KMS-11 (cell line): Measurements from ENCODE around the gene DISC1.

Experiments
- H2AFZ ChIP-seq: fragments of 200-600 bp; sonication (generic); 2 replicates; pipeline ENCODE4 v1.6.1; 2016; ENCODE audit warnings: antibody characterized with exemption, mixed run types, low read depth
- H3K27ac ChIP-seq: fragments of 200-600 bp; sonication (generic); 2 replicates; pipeline ENCODE4 v1.6.1; 2016; ENCODE audit warnings: mild to moderate bottlenecking, mixed run types
- H3K27me3 ChIP-seq: fragments of 200-600 bp; sonication (generic); 2 replicates; pipeline ENCODE4 v1.6.1; 2017; ENCODE audit warnings: mild to moderate bottlenecking, low read depth, mixed run types, moderate library complexity; ENCODE audit not compliant: insufficient read depth
- H3K36me3 ChIP-seq: fragments of 200-600 bp; sonication (generic); 2 replicates; pipeline ENCODE4 v1.6.1; 2017; ENCODE audit warnings: mild to moderate bottlenecking, mixed run types; ENCODE audit not compliant: insufficient read depth
- H3K4me1 ChIP-seq: fragments of 200-600 bp; sonication (generic); 2 replicates; pipeline ENCODE4 v1.6.1; 2016; ENCODE audit warnings: mild to moderate bottlenecking, low read depth, mixed run types; ENCODE audit not compliant: poor library complexity, severe bottlenecking
- H3K4me2 ChIP-seq: fragments of 200-600 bp; sonication (generic); 2 replicates; pipeline ENCODE4 v1.7.0; 2016; ENCODE audit warnings: mild to moderate bottlenecking, mixed run types
- H3K4me3 ChIP-seq: fragments of 200-600 bp; sonication (generic); IDR thresholded peaks from 2 replicates; pipeline ENCODE4 v1.6.1; 2017; ENCODE audit warnings: low read depth, low read length, mixed read lengths; ENCODE audit not compliant: insufficient read depth
- H3K79me2 ChIP-seq: fragments of 200-600 bp; sonication (generic); 2 replicates; pipeline ENCODE4 v1.6.1; 2016; ENCODE audit warnings: low read depth, mixed run types; ENCODE audit not compliant: insufficient read depth
- H3K9ac ChIP-seq: fragments of 200-600 bp; sonication (generic); 2 replicates; pipeline ENCODE4 v1.6.1; 2016; ENCODE audit warnings: mild to moderate bottlenecking, mixed run types
- H4K20me1 ChIP-seq: fragments of 200-600 bp; sonication (generic); 2 replicates; pipeline ENCODE4 v1.6.1; 2016; ENCODE audit warnings: mild to moderate bottlenecking, mixed run types; ENCODE audit not compliant: insufficient read depth
- CTCF ChIP-seq: fragments of 200-600 bp; sonication (generic); conservative IDR thresholded peaks from 2 replicates; pipeline ENCODE4 v1.6.1; 2017; ENCODE audit warnings: low read depth, mild to moderate bottlenecking, antibody characterized with exemption, low read length, moderate library complexity, mixed read lengths

DISC1 gene

GRCh38 chr1:231814021-231814420, 187.4 kb downstream of the DISC1 start:
- Histone ChIP-seq H3K27me3 (no peaks in the 10 kb centered on the region), H3K4me2 (no peak overlapping the region), H3K36me3 (no peaks in the 10 kb centered on the region), H3K4me1 (no peaks in the 10 kb centered on the region), H3K4me3 (no peak overlapping the region), H3K27ac (no peak overlapping the region), H4K20me1 (no peaks in the 10 kb centered on the region), H3K9ac (no peak overlapping the region), H2AFZ (no peak overlapping the region), H3K79me2 (no peaks in the 10 kb centered on the region)
- TF ChIP-seq CTCF = no peak

- Histone ChIP-seq H3K27me3 (no peaks in the 10 kb centered on the region), H3K4me1 (no peaks in the 10 kb centered on the region), H3K4me3 (no peak overlapping the region), H3K9ac (no peak overlapping the region), H3K79me2 (no peaks in the 10 kb centered on the region), H3K36me3 (no peaks in the 10 kb centered on the region), H2AFZ (no peak overlapping the region), H4K20me1 (no peaks in the 10 kb centered on the region), H3K27ac (no peak overlapping the region), H3K4me2 (no peak overlapping the region)
- TF ChIP-seq CTCF = no peak
Measured at GRCh38 chr1:231814521-231814920, 187.9 kb downstream of the DISC1 start.

GRCh38 chr1:231817801-231818200, 191.2 kb downstream of the DISC1 start:
- Histone ChIP-seq H3K27me3 (no peaks in the 10 kb centered on the region), H3K36me3 (no peaks in the 10 kb centered on the region), H3K79me2 (no peaks in the 10 kb centered on the region), H3K4me3 (no peak overlapping the region), H4K20me1 (no peaks in the 10 kb centered on the region), H3K27ac (no peak overlapping the region), H3K4me1 (no peaks in the 10 kb centered on the region), H2AFZ (no peak overlapping the region), H3K9ac (no peak overlapping the region), H3K4me2 (no peak overlapping the region)
- no peak for TF ChIP-seq CTCF

DNA sequence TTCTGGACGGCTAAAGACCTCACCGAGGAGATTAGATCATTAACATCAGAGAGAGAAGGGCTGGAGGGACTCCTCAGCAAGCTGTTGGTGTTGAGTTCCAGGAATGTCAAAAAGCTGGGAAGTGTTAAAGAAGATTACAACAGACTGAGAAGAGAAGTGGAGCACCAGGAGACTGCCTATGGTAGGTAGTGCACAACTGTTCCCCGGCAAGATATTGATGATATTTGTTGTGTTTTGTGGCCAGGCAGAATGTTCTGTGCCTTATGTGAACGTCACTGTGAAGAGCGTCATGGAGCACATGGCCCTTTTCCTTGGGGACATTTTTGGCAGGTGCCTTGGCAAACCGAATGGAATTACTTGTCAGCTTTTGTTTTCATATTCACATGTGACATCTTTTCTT, 191.7 kb downstream of the DISC1 start:
- Histone ChIP-seq H4K20me1 (no peaks in the 10 kb centered on the region), H3K79me2 (no peaks in the 10 kb centered on the region), H3K4me3 (no peak overlapping the region), H2AFZ (no peak overlapping the region), H3K27me3 (no peaks in the 10 kb centered on the region), H3K4me2 (no peak overlapping the region), H3K27ac (no peak overlapping the region), H3K4me1 (no peaks in the 10 kb centered on the region), H3K36me3 (no peaks in the 10 kb centered on the region), H3K9ac (no peak overlapping the region)
- no peak for TF ChIP-seq CTCF

- Histone ChIP-seq H3K9ac (no peak overlapping the region), H3K79me2 (no peaks in the 10 kb centered on the region), H3K36me3 (no peaks in the 10 kb centered on the region), H3K4me3 (no peak overlapping the region), H3K27me3 (no peaks in the 10 kb centered on the region), H2AFZ (no peak overlapping the region), H3K4me1 (no peaks in the 10 kb centered on the region), H3K27ac (no peak overlapping the region), H3K4me2 (no peak overlapping the region), H4K20me1 (no peaks in the 10 kb centered on the region)
- no peak for TF ChIP-seq CTCF
Measured at GRCh38 chr1:231821281-231821680, 194.7 kb downstream of the DISC1 start.
